ENCODE measurements around the gene CNPY4.
"Not testable (repeated sequence)": the region's sequence is repeated elsewhere in the genome, so short reads cannot be mapped to it uniquely, and the experiment has no call there.

CNPY4 gene

DNA sequence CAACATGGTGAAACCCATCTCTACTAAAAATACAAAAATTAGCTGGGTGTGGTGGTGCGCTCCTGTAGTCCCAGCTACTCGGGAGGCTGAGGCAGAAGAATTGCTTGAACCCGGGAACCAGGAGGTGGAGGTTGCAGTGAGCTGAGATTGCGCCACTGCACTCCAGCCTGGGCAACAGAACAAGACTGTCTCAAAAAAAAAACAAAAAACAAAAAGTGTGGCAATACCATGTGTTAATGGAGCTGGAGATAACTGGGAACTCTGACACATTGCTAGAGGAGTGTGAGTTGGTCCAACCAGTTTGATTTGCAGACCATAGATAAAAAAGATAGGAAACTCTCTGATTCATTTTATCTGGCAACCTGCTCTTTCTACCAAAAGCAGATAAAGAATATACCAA lies 26.9 kb downstream of the CNPY4 start:
- DNase-seq, result not testable (repeated sequence)

DNA sequence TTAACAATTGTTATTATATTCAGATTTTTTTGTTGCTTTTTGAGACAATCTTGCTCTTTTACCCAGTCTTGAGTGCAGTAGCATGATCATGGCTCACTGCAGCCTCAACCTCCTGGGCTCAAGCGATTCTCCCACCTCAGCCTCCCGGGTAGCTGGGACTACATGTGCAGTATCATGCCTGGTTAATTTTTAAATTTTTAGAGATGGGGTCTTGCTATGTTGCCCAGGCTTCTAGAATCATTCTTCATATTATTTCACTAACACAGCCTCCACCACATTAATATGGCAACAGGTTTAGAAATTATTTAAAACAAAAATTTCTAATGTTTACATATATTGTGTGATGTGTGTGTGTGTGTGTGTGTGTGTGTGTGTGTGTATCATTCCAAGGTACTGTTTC lies 27.8 kb downstream of the CNPY4 start:
- no peak for DNase-seq

DNA sequence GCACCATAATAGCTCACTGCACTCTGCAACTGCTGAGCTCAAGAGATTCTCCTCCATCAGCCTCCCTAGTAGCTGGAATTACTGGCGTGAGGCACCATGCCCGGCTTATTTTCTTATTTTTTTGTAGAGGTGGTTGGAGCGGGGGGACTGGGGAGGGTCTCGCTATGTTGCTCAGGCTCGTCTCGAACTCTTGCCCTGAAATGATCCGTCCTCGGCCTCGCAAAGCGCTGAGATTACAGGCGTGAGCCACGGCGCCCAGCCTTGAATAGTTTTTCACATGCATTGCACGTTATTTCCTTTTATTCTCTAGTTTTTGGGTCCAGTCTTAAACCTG lies 28.8 kb downstream of the CNPY4 start:
- no peak for DNase-seq

DNA sequence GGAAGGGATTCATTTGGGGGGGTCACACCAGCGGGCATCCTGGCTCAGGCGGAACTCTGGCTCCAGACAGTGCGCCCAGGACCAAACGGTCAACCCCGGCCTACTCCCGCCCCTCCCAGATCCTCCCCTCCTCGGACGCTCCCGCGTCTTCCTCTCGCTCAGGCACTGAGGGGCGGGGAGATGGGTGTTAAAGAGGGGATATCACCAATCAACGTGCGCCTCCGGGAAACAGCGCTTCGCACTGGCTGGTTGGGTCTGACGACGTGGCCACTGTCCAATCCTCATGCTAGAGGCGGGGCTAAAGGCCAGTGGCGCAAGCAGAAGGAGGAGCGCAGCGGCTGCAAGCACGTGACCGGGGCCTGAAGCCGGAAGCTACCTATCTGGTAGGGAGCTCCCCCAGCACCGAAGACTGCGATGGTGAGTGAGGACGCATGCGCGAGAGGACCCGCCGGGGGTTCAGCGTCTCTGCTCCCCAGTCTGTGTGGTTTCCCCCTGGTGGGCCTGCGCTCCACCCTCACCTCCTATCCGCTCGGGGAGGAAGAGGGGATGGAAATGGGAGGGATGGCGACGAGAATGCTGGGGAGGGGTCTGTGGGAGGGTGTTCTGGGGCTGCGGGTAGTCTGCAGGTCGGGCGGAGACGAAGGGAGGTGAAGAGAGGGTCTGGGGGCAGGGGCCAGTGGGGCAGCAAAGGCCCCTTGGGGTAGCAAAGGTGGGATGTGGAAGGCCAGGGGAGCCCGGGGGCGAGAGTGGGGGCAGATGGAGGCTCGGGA lies 29.3 kb downstream of the CNPY4 start, which contains the start of gene LAMTOR4:
Gene LAMTOR4 (plus strand): TSS at position 360 of the 770 bp plus-strand sequence. CDS start 55 bp downstream, at position 415.
- peak; percentile 88 to 100 (median 99) for DNase-seq

DNA sequence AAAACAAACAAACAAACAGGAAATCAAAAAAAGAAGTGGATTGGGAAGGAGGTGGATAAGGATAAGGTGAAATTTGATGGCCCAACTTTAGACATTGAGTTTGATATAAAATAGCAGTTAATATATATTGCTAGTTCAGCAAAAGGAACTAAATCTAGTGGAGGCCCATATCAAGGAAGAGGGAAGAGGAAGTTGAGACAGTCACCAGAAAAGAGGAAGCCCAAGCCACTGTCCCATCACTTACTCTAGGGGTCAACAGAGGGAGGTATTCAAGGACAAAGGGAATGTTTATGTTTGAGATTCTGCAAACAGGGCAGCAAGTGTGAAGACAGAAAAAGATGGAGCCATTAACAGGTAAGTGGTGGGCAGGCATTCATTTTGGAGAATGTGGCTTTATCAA lies 33.0 kb downstream of the CNPY4 start:
- DNase-seq, result no peak

DNA sequence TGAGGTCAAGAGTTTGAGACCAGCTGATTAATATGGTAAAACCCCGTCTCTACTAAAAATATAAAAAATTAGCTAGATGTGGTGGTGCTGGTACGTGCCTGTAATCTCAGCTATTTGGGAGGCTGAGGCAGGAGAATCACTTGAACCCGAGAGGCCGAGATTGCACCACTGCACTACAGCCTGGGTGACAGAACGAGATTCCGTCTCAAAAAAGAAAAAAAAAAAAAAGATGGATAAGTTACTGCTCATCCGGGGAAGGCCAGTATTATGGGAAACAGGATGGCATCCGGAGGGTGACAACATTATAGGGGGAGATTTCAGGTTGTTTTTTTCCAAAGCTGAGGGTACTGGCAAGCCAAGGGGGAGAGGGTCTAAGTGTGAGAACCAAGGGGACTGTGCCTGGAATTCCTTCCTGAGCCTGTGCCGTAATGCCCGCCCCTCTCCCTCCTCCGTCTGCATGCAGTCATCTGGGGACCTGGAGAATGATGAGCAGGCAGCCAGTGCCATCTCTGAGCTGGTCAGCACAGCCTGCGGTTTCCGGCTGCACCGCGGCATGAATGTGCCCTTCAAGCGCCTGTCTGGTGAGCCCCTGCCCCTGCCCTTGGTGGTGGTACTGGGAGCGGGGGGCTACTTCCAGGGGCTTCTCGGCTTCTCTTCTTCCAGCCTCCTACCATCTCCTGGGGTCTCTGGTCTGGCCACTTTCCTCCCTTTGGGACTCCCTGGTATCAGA lies 33.7 kb downstream of the CNPY4 start:
- DNase-seq, result no peak

DNA sequence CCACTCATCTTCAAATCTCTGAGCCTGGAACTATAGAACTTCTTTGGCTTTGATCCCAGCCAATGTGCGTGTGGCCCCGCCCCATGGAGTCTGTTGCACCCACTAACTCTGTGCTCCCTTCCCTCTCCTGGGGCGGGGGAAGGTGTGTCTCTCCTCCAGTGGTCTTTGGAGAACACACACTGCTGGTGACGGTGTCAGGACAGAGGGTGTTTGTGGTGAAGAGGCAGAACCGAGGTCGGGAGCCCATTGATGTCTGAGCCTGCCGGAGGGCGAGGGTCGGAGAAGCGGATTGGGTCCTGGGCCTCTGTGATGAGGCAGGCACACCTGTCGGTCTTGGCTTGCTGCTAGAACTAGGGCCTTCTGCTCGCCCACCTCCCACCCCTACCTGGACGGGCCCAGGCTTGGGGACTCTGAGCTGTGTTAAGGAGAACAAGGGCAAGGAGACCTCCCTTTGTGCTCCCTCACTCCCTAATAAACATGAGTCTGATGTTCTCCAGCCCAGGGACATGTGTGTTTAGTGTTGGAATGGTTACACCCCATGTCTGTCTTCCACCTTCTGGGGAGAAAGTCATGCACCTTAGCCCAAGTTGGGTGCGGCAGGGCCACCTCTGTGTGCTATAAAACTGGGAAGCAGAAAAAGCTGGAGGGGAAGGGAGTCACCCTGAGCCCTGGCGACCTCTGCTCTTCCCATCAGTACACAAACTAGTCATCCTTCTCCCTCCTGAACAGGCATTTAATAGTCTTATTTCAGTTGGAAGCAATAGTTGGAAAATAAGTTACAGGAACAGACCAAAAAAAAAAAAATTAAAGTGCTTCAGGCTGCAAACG lies 34.5 kb downstream of the CNPY4 start:
- DNase-seq, result no peak

DNA sequence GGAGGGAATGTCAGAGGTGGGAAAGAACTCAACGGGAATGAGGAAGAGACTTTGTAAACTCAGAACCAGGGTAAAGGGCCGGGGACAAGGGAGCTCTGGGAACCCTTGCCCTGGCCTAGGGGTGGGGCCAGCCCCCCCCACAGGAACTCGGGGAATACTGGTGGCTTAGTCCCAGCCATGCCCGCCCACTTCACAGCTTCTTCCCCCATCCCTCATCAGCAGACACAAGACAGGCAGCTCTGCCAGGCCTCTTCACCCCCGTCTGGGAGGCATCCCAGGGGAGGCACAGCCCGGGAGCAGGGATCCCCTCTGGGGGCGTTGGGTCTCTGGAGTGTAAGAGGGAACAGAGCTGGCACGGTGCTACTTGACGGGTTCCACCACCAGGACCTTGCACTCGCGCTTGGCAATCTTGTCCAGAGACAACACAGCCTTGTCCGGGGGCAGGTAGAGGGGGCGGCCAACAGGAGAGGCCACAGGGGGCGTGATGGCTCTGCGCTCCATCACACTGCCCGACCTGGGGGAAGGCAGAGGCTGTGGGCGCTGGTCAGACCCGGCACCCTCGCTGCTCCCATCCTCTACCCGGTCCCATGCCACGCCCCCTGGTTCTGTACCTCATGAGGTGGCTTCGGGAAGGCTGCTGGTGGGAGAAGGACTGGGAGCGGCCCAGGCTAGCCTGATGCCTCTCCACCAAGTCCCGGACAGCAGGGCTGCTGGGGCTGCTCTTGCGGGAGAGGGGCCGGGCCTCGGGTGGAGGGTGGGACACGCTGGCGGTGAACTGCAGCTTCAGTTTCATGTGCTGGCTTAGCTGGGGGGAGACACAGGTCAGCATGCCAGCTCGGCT lies 35.4 kb downstream of the CNPY4 start:
- DNase-seq, result peak in 1 of 56 donors; percentile 6

DNA sequence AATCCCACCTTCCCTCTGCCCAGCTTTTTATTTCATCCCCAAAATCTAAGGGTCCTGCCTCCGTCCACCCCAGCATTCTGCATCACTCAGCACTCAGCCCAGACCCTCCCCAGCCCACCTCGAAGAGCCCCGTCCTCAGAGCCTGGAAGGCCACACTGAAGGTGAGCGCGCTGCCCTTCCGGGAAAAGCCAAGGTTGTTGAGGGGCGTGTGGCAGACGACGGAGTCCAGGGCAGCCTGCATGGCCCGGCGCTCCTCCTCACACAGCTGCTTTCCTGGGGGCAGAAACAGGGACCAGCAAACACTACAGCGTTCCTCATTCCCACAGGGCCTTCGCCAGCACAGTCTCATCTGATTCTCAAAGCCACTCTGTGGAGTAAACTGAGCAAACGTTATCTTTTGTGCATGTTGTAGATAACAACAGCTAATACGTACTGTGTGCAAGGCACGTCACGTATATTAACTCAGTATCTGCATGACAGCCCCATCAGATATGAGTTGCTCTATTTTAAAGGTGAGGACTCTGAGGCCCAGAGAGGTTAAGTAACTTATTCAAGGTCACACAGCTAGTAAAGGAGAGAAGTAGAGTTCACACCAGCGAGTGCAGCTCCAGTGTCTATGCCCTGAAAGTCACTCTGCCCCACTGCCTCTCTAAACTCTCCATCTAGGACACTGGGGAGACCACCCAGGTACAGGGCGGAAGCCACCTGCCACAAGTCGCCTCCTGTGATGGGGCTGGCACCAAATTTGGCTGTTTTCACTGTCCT lies 36.3 kb downstream of the CNPY4 start:
- no peak for DNase-seq

DNA sequence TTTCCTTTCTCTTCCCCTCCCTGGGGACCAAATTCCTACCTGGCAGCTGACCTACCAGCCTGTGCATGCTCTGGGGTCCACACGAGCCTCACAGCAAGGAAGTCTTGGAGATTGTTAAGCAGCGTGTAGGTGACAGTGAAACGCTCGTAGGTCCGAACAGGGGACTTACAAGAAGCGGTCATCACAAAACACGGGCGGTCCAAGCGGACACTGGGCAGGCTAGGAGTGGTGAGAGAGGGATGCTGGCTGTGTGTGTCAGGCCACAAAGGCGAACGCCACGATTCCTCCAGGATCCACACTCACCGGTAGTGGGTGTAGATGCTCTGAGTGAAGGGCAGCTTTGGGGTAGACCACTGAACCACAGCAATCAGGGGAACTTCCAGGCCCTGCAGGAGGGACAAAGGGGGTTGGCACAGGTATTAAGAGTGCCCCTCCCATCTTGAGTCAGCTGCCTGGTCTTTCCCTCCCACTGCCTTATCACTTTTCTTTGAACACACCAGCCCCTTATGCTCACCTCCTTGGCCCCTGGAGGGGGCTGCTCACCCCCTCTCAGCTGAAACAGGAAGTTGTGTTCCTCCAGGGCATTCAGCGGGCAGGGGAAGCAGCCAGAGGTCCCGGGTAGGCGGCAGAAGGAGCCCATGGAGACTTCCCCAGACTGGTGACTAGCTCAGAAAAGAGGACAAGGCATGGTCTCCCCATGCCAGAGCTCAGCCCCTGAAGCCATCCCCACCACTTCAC lies 37.1 kb downstream of the CNPY4 start:
- no peak for DNase-seq

DNA sequence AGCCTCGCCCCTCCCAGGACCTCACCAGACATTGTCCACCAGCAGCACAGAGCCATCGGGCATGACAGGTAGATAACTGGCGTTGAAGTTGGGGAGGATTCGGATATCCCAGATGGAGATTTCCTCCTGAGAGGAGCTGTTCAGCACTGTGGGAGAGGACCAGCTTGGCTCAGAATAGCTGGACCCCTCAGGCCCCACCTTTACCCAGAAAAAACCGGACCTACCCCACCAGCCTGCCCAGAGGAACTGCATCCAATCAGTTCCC lies 37.6 kb downstream of the CNPY4 start:
- no peak for DNase-seq

DNA sequence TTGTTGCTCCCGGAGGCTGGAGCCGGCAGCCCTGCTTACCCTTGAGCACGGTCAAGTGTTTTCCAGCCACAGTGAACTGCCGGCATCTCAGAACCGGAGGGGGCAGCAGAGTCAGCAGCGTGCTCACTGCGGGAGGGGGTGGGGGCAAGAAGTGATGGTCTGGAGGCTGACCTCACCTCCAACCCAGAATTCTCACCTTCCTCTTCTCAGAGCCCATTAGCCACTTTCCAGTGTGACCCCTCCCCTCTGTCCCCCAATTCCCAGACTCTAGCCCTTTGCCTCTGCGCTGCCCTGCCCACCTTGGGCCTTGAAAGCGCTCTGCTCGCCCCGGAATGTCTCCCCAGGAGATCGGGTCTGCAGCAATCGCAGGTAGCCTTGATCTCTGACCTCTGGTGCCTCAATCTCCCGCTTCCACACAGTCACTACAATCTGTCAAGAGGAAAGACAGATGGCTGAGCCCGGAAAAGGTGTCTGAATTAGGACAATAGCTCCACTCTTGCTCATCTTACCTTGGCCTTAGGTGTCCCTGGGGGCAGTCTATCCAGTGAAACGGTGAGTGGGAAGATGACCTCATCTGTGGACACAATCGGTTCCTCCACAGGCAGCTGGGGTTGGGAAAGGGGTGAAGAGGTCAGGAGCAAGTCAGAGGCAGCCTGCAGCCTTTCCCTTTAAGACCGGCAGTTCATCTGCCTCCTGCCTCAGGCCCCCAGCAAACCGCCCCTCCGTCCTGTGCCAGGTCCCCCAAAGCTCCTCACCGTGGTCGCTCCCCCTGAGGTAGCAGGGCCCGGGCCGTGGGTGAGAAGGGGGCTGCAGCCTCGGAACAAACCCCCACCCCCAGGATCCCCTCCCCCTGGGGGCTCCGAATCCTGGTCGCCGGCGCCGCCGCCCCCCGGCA lies 38.1 kb downstream of the CNPY4 start:
- no peak for DNase-seq

DNA sequence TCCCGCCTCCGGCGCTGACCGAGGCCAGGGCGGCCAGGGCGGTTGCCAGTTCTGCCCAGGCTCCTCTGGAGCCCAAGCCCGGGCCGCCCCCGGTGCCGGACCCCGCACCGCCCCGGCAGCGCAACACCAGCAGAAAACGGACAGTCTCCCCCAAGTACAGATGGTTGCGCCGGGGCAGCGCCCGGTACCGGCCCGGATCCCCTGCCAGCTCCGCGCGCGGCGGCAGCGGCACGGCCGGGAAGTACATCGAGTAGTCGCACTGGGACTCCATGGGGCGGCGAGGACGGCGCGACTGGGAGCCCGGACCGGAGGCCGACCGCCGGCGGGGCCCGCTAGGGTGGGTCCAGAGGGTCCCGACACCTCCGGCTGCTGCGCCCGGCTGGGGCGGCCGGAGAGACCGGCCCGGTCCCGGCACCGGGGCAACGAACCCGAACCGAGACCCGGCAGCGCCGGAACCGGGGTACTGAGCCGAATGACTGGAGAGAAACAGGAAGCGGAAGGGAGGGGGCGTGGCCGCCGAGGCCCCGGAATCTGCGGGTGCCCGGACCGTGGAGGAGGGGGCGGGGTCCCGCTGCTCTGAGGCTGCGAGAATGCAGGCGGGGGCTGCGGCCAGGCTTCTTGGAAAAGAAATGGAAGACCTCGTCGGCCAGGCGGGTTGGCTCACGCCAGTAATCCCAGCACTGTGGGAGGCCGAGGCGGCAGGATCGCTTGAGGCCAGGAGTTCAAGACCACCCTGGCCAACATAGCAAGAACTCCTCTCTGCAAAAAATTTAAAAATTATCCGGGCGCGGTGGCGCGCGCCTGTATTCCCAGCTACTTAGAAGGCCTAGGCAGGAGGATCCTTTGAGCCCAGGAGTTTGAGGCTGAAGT lies 39.0 kb downstream of the CNPY4 start, which contains the start of gene TRAPPC14:
Gene TRAPPC14 (minus strand): TSS at position 495 of the 870 bp plus-strand sequence. CDS start 224 bp downstream, at position 271.
- DNase-seq, result peak; percentile 4 to 96 (median 82)

DNA sequence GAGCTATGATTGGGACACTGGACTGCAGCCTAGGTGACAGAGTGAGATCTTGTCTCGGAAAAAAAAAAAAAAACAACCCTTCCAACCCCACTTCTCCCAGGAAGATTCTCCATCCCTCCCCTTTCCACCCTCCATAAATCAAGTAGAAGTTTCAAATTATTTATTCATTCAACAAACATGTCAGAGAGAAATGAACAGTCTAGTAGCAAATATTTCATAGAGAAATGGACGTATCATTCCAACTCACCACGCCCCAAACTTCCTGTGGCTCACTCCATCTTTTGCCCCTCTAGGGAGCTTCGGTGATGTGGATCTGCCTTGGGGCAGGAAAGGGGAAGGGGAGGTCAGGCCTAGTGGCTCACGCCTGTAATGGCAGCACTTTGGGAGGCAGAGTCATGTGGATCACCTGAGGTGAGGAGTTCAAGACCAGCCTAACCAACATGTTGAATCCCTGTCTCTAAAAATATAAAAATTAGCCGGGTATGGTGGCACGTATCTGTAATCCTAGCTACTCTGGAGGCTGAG lies 39.7 kb downstream of the CNPY4 start:
- DNase-seq, result no peak

DNA sequence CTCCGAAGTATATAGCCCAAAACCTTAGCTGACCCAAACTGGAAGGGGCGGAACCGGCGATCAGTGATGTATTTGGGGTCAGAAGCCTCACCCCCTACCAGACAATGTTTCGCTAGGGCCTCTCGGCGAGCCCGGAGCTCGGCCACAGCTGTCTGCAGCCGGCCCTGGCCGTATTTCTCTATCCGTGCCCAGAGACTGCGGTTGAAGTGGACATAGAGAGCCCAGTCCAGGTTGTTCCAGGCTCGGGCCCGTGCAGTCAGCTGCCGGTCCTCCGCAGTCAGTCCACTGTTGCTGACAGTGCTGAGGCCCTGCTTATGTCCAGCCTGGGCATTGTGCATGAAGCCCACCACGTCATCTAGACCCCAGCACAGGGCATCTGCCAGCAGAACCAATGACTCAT lies 40.6 kb downstream of the CNPY4 start:
- no peak for DNase-seq

DNA sequence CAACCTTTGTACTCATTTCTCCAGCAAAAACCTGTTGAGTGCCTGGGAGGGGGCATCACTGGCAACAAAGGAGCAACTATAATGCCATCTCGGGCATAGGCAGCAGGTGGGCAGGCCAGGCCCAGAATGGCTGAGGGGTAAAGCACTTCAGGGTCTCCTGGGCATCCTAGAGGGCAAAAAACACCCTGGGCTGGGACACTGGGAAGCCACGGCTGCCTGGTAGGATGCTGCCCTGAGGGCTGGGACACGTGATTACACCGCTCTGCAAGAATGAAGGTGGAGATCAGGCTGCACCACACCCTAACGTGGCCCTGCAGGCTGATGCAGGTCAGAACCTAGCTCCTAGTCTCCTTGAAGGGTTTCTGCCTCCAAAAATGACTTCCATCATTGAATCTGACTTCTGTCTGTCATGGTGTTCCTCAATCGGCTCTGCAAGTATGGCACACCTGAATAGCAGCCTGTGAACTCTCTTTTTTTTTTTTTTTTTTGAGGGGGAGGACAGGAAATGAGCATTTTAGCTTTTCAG lies 43.6 kb downstream of the CNPY4 start:
- no peak for DNase-seq

DNA sequence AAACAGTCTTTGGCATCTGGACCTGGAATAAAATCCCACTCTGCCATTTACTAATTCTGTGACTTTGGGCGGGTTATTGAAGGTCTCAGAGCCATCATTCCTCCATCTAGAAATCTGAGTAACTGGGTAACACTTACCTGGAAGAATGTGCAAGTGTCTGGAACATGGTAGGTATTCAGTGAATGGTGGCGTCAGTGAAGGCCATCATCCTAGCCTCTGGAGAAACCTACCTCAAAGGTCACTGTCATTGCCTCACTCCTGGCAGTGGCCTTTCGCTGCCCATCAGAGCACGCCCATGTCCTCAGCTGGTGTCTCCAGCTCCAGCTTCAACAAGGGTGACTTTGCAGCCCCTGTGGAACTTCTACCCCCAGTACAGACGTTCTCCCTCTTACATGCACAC lies 44.4 kb downstream of the CNPY4 start:
- DNase-seq, result no peak
